HCT116 (cell line): ENCODE results near the gene GABRB3. TPM values are rescaled to one million over a fixed set of nuclear protein-coding genes. Genes with fewer than 3 reads are reported as not detected.

Source experiments
- ATAC-seq: fragments of 200-7000 bp; cut with Tn5 transposase; 2 replicates; pipeline ENCODE4 v1.9.1; 2020; ENCODE audit warnings: mild to moderate bottlenecking, moderate library complexity
- BruUV-seq: library from RNA; stranded (reverse); fragments of 400-500 nt; replicated peaks from 2 replicates; lab custom pipeline; 2021; lab: Mats Ljungman, UMichigan
- CTCF ChIA-PET: fragments of 300-600 bp; sonication (Branson Sonifier 250); formaldehyde crosslinking; loops from one replicate; lab custom pipeline; 2021; ENCODE audit warnings: antibody characterized with exemption; lab: Charles Lee
- POLR2A ChIA-PET: fragments of 300-600, 350-600 bp; sonication (Branson Sonifier 250); formaldehyde crosslinking; loops from one replicate; lab custom pipeline; 2021; ENCODE audit warnings: antibody characterized with exemption; lab: Charles Lee
- RAD21 ChIA-PET, 2 experiments: fragments of 300-600 bp; sonication (Branson Sonifier 250); formaldehyde crosslinking; loops; one replicate each; lab custom pipeline; 2023; ENCODE audit warnings: low total read pairs in 2 of 2; ENCODE audit not compliant: uncharacterized antibody in 2 of 2, unreplicated experiment in 2 of 2, low non-redundant PET in 1 of 2; lab: Charles Lee
- DNase-seq: peaks from one replicate; pipeline ENCODE4 v3.0.0-alpha.2; 2010; ENCODE audit warnings: low read depth, low spot score
- H2AFZ ChIP-seq: fragments of 200-600 bp; shearing (Covaris generic), sonication (generic); 2 replicates; pipeline ENCODE4 v1.6.1; 2017; ENCODE audit warnings: low read depth, mixed run types, mixed read lengths, antibody characterized with exemption, low read length; ENCODE audit not compliant: poor library complexity, severe bottlenecking
- H3K27ac ChIP-seq: 2 replicates; pipeline ENCODE4 v1.5.1; 2012; ENCODE audit warnings: low read depth, low read length
- H3K27me3 ChIP-seq: fragments of 200-600 bp; sonication (generic); 2 replicates; pipeline ENCODE4 v1.6.1; 2016; ENCODE audit warnings: mixed run types, low read length, mixed read lengths; ENCODE audit not compliant: insufficient read depth
- H3K36me3 ChIP-seq, 2 experiments: fragments of 200-500 bp in 1 of 2; fragments of 200-600 bp in 1 of 2; sonication (Bioruptor generic) in 1 of 2; sonication (generic) in 1 of 2; 2 replicates each; pipeline versions ENCODE4 v1.5.1 to v1.6.1; 2014 to 2016; ENCODE audit warnings: low read length in 2 of 2, inconsistent platforms in 1 of 2, mixed read lengths in 1 of 2, mixed run types in 1 of 2; ENCODE audit not compliant: insufficient read depth in 2 of 2, control insufficient read depth in 1 of 2
- H3K4me1 ChIP-seq, 2 experiments: fragments of 200-600 bp in 1 of 2; sonication (generic) in 1 of 2; 2 replicates each; pipeline versions ENCODE4 v1.5.1 to v1.6.1; 2012 to 2017; ENCODE audit warnings: low read length in 2 of 2, inconsistent platforms in 1 of 2, mild to moderate bottlenecking in 1 of 2, mixed read lengths in 1 of 2, mixed run types in 1 of 2, moderate library complexity in 1 of 2; ENCODE audit not compliant: insufficient read depth in 2 of 2, control insufficient read depth in 1 of 2
- H3K4me2 ChIP-seq: fragments of 200-600 bp; sonication (generic); 2 replicates; pipeline ENCODE4 v1.6.1; 2017; ENCODE audit warnings: mixed run types, low read length, mixed read lengths
- H3K4me3 ChIP-seq, 2 experiments: fragments of 200-600 bp in 1 of 2; sonication (generic) in 1 of 2; replicated peaks in 1 of 2; 2 replicates each; pipeline ENCODE4 v1.5.1; 2011 to 2016; ENCODE audit warnings: low read length in 2 of 2, control low read depth in 1 of 2, low read depth in 1 of 2, mild to moderate bottlenecking in 1 of 2, mixed read lengths in 1 of 2, mixed run types in 1 of 2
- H3K79me2 ChIP-seq: fragments of 200-600 bp; sonication (generic); 2 replicates; pipeline ENCODE4 v1.6.1; 2017; ENCODE audit warnings: mild to moderate bottlenecking, mixed run types, low read length, moderate library complexity, mixed read lengths; ENCODE audit not compliant: insufficient read depth
- H3K9ac ChIP-seq: fragments of 200-600 bp; sonication (generic); 2 replicates; pipeline ENCODE4 v1.6.1; 2016; ENCODE audit warnings: low read length, mixed read lengths
- H3K9me2 ChIP-seq: fragments of 200-600 bp; sonication (generic), shearing (Covaris generic); 2 replicates; pipeline ENCODE4 v1.6.1; 2017; ENCODE audit warnings: mixed run types, mild to moderate bottlenecking, moderate library complexity; ENCODE audit not compliant: insufficient read depth
- H3K9me3 ChIP-seq, 2 experiments: fragments of 200-500 bp in 1 of 2; fragments of 200-600 bp in 1 of 2; sonication (Bioruptor generic) in 1 of 2; sonication (generic) in 1 of 2; 2 replicates each; pipeline ENCODE4 v1.6.1; 2014 to 2017; ENCODE audit warnings: low read length in 2 of 2, mixed read lengths in 2 of 2, inconsistent platforms in 1 of 2, low read depth in 1 of 2, mild to moderate bottlenecking in 1 of 2, mixed run types in 1 of 2, moderate library complexity in 1 of 2; ENCODE audit not compliant: control insufficient read depth in 1 of 2, insufficient read depth in 1 of 2
- H4K20me1 ChIP-seq: fragments of 200-600 bp; sonication (generic), shearing (Covaris generic); 2 replicates; pipeline ENCODE4 v1.6.1; 2017; ENCODE audit warnings: mixed run types, mild to moderate bottlenecking, moderate library complexity; ENCODE audit not compliant: insufficient read depth
- CBX3 ChIP-seq: IDR thresholded peaks from 2 replicates; pipeline ENCODE4 v1.6.1; 2012; ENCODE audit warnings: low read depth
- CEBPB ChIP-seq: IDR thresholded peaks from 2 replicates; pipeline ENCODE4 v1.6.1; 2012; ENCODE audit warnings: low read depth
- EZH2phosphoT487 ChIP-seq: fragments of 200-600 bp; IDR thresholded peaks from 2 replicates; pipeline ENCODE4 v1.6.1; 2018; ENCODE audit warnings: antibody characterized with exemption, borderline replicate concordance
- RAD21 ChIP-seq: IDR thresholded peaks from 2 replicates; pipeline ENCODE4 v1.6.1; 2012; ENCODE audit warnings: low read depth, mild to moderate bottlenecking
- SIN3A ChIP-seq: IDR thresholded peaks from 2 replicates; pipeline ENCODE4 v1.6.1; 2012; ENCODE audit warnings: low read depth
- SP1 ChIP-seq: IDR thresholded peaks from 2 replicates; pipeline ENCODE4 v1.6.1; 2012; ENCODE audit warnings: low read depth
- YY1 ChIP-seq: IDR thresholded peaks from 2 replicates; pipeline ENCODE4 v1.6.1; 2011; ENCODE audit warnings: low read length, low read depth, moderate library complexity, mild to moderate bottlenecking; ENCODE audit not compliant: insufficient replicate concordance; ENCODE audit errors: extremely low read depth
- ZNF274 ChIP-seq: fragments of 200-500 bp; sonication (Bioruptor generic); IDR thresholded peaks from 2 replicates; pipeline ENCODE4 v1.6.1; 2014; ENCODE audit warnings: mild to moderate bottlenecking, low read depth, low read length, inconsistent platforms
- intact Hi-C: fragments of 100-400 bp; cut with micrococcal nuclease; formaldehyde crosslinking; loops from 2 replicates; pipeline ENCODE4 v1.10.0; 2022
- total RNA-seq: library from RNA; stranded (reverse); gene quantifications from one replicate; pipeline ENCODE4 v1.2.1, GENCODE V29; 2021; ENCODE audit not compliant: unreplicated experiment
- TF ChIP-seq, protein P1 (sequence below): IDR thresholded peaks from 2 replicates; pipeline ENCODE4 v1.6.1; 2012
- TF ChIP-seq, protein P2 (sequence below): IDR thresholded peaks from 2 replicates; pipeline ENCODE4 v1.6.1; 2011; ENCODE audit warnings: mild to moderate bottlenecking, low read length, moderate library complexity; ENCODE audit not compliant: insufficient replicate concordance; ENCODE audit errors: extremely low read depth
- TF ChIP-seq, protein P3 (sequence below): IDR thresholded peaks from 2 replicates; pipeline ENCODE4 v1.6.1; 2012

The GABRB3 gene
- total RNA-seq, 1 experiment from 2014 or later = 0.52 TPM

DNA sequence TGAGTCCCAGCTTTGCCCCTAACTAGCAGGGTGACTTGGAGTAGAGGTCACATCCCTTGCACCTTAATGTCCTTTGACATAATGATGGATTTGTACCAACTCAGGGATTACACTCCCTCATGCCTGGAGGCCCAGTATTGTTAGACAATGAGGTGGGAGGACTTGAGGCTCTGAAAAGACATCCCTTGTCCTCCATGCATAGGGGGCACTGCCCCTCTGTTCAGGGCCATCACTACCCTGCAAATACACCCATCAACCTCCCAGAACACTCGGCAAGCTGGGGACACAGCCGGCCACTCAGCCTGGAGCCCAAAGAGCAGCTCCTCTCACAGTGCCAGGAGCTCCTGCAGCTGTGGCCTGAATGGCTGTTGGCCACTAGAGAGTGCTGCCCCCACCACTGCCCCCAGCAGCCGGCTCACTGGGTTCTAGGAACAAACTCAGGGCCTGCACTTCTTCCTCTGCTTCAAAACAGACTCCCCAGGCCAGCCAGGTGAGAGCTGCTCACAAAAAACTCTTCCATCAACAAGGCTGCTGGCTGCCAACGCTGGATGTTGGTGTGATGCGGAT, 90.2 kb downstream of the GABRB3 start:
- BruUV-seq = no TSS peak
- Histone ChIP-seq H3K27ac (no peak overlapping the region), H3K36me3 (no peaks in the 10 kb centered on the region), H3K4me3 (no peak overlapping the region), H3K9ac (no peak overlapping the region), H3K79me2 (no peaks in the 10 kb centered on the region), H4K20me1 (no peaks in the 10 kb centered on the region), H3K9me2 (no peaks in the 10 kb centered on the region), H2AFZ (no peak overlapping the region), H3K4me2 (no peak overlapping the region), H3K27me3 (no peaks in the 10 kb centered on the region), H3K4me1 (no peaks in the 10 kb centered on the region), H3K9me3 (peaks cover 3 to 40% of the 10 kb centered on the region in 2 experiments; a peak in 2 of 4 replicates)
- TF ChIP-seq ZNF274 = no peak
- TF ChIP-seq CBX3 = no peak
- TF ChIP-seq YY1 = no peak
- TF ChIP-seq, protein P1, sequence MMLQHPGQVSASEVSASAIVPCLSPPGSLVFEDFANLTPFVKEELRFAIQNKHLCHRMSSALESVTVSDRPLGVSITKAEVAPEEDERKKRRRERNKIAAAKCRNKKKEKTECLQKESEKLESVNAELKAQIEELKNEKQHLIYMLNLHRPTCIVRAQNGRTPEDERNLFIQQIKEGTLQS = no peak
- TF ChIP-seq SIN3A = no peak
- TF ChIP-seq RAD21 = no peak
- TF ChIP-seq CEBPB = no peak
- TF ChIP-seq, protein P2, sequence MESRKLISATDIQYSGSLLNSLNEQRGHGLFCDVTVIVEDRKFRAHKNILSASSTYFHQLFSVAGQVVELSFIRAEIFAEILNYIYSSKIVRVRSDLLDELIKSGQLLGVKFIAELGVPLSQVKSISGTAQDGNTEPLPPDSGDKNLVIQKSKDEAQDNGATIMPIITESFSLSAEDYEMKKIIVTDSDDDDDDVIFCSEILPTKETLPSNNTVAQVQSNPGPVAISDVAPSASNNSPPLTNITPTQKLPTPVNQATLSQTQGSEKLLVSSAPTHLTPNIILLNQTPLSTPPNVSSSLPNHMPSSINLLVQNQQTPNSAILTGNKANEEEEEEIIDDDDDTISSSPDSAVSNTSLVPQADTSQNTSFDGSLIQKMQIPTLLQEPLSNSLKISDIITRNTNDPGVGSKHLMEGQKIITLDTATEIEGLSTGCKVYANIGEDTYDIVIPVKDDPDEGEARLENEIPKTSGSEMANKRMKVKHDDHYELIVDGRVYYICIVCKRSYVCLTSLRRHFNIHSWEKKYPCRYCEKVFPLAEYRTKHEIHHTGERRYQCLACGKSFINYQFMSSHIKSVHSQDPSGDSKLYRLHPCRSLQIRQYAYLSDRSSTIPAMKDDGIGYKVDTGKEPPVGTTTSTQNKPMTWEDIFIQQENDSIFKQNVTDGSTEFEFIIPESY = no peak
- TF ChIP-seq SP1 = no peak
- TF ChIP-seq, protein P3, sequence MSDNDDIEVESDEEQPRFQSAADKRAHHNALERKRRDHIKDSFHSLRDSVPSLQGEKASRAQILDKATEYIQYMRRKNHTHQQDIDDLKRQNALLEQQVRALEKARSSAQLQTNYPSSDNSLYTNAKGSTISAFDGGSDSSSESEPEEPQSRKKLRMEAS = no peak
- no peak for TF ChIP-seq EZH2phosphoT487
- POLR2A ChIA-PET = no interaction called here
- DNase-seq (no peak), ATAC-seq (no peak)
- CTCF ChIA-PET = no interaction called here
- RAD21 ChIA-PET = no interaction called here
- intact Hi-C loops = no loop called here
